ENCODE results near the gene STMN3.

GRCh38 chr20:63636752-63637628 lies 16.2 kb downstream of the STMN3 start:
- TF ChIP-seq CTCF (IDR thresholded peaks at IDR 0.05 in 4 of 5, conservative IDR thresholded peaks at IDR 0.05 in 1 of 5) = no peak
- TF ChIP-seq POLR2A (IDR thresholded peaks at IDR 0.05) = no peak

Measured in gastrocnemius medialis (tissue), 4 donors.